ENCODE data around the gene PSTPIP1.
A peak's percentile ranks its signal among the peaks of the same experiment; 100 is the strongest.

The PSTPIP1 gene

DNA sequence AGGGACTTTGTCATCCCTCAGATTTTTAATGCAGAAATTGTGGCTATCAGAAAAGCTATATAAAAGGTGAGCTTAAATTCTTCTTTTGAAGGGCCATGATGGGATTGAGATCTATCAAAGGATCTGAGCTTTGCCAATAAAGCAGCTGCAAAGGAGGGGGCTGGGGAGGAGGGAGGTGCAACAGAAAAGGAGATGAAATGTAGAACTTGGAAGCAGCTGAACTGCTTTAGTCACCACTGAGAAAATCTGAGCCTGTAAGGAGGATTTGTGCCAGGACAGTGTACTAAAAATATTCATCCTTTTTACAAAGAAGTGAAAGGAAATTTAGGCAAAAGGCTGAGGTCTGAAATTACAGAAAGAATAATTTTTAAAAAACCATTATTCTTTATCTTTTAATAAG lies 65.6 kb downstream of the PSTPIP1 start:
- Histone ChIP-seq H3K36me3 (ENCODE audit: insufficient read depth, low read length) (peaks cover under 1% of the 10 kb centered on the region; the same call in 1 of the 2 replicates), H4K20me1 (ENCODE audit: insufficient read depth, low read length, poor library complexity, severe bottlenecking) (peaks cover 36% of the 10 kb centered on the region), H3K79me2 (ENCODE audit: insufficient read depth, low read length) (peaks cover 57% of the 10 kb centered on the region), H3K4me1 (ENCODE audit: insufficient read depth, low read length, poor library complexity, severe bottlenecking) (peaks cover 25% of the 10 kb centered on the region), H2AFZ (ENCODE audit: low read length) (no peak overlapping the region), H3K27me3 (ENCODE audit: insufficient read depth, low read length, poor library complexity, severe bottlenecking) (no peaks in the 10 kb centered on the region), H3K4me3 (ENCODE audit: low read length, poor library complexity, severe bottlenecking) (no peak overlapping the region), H3K9ac (ENCODE audit: low read depth, low read length, poor library complexity, severe bottlenecking) (no peak overlapping the region), H3K9me3 (ENCODE audit: insufficient read depth, low read depth, low read length) (no peaks in the 10 kb centered on the region), H3F3A (ENCODE audit: low read depth) (no peaks in the 10 kb centered on the region), H3K4me2 (ENCODE audit: low read depth, low read length, poor library complexity, severe bottlenecking) (peak overlapping the region; percentile 3), H3K9me2 (replicated peaks; ENCODE audit: low read depth, low read length) (no peaks in the 10 kb centered on the region)
- TF ChIP-seq, protein P1, sequence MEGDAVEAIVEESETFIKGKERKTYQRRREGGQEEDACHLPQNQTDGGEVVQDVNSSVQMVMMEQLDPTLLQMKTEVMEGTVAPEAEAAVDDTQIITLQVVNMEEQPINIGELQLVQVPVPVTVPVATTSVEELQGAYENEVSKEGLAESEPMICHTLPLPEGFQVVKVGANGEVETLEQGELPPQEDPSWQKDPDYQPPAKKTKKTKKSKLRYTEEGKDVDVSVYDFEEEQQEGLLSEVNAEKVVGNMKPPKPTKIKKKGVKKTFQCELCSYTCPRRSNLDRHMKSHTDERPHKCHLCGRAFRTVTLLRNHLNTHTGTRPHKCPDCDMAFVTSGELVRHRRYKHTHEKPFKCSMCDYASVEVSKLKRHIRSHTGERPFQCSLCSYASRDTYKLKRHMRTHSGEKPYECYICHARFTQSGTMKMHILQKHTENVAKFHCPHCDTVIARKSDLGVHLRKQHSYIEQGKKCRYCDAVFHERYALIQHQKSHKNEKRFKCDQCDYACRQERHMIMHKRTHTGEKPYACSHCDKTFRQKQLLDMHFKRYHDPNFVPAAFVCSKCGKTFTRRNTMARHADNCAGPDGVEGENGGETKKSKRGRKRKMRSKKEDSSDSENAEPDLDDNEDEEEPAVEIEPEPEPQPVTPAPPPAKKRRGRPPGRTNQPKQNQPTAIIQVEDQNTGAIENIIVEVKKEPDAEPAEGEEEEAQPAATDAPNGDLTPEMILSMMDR (conservative IDR thresholded peaks at IDR 0.05; ENCODE audit: low read length), result no peak
- TF ChIP-seq EZH2phosphoT487 (IDR thresholded peaks at IDR 0.05; ENCODE audit: borderline replicate concordance), result no peak

DNA sequence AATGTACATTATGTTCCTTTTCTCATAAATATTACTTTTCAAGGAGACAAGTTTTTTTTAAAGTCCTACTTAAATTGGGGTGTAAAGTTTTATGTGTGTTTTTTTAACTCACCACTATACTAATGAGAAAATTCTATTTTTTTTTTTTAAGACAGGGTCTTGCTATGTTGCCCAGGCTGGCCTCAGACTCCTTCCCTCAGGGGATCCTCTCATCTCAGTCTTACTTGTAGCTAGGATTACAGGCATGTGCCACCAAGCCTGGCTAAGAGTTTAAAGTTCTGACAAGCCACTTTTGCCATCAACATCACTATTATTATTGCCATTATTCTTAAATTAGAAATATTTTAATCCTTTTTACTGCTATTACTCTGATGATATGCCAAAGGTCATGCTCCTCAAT lies 68.3 kb downstream of the PSTPIP1 start:
- Histone ChIP-seq H3K9ac (ENCODE audit: low read depth, low read length, poor library complexity, severe bottlenecking) (no peak overlapping the region), H3F3A (ENCODE audit: low read depth) (no peaks in the 10 kb centered on the region), H4K20me1 (ENCODE audit: insufficient read depth, low read length, poor library complexity, severe bottlenecking) (peaks cover 58% of the 10 kb centered on the region), H3K4me1 (ENCODE audit: insufficient read depth, low read length, poor library complexity, severe bottlenecking) (peaks cover 41% of the 10 kb centered on the region), H3K4me3 (ENCODE audit: low read length, poor library complexity, severe bottlenecking) (no peak overlapping the region), H3K9me2 (replicated peaks; ENCODE audit: low read depth, low read length) (no peaks in the 10 kb centered on the region), H3K27me3 (ENCODE audit: insufficient read depth, low read length, poor library complexity, severe bottlenecking) (no peaks in the 10 kb centered on the region), H3K36me3 (ENCODE audit: insufficient read depth, low read length) (no peaks in the 10 kb centered on the region), H2AFZ (ENCODE audit: low read length) (no peak overlapping the region), H3K9me3 (ENCODE audit: insufficient read depth, low read depth, low read length) (no peaks in the 10 kb centered on the region), H3K4me2 (ENCODE audit: low read depth, low read length, poor library complexity, severe bottlenecking) (no peak overlapping the region), H3K79me2 (ENCODE audit: insufficient read depth, low read length) (peaks cover 84% of the 10 kb centered on the region)
- TF ChIP-seq, protein P1 (conservative IDR thresholded peaks at IDR 0.05; ENCODE audit: low read length), result no peak
- TF ChIP-seq EZH2phosphoT487 (IDR thresholded peaks at IDR 0.05; ENCODE audit: borderline replicate concordance), result no peak

DNA sequence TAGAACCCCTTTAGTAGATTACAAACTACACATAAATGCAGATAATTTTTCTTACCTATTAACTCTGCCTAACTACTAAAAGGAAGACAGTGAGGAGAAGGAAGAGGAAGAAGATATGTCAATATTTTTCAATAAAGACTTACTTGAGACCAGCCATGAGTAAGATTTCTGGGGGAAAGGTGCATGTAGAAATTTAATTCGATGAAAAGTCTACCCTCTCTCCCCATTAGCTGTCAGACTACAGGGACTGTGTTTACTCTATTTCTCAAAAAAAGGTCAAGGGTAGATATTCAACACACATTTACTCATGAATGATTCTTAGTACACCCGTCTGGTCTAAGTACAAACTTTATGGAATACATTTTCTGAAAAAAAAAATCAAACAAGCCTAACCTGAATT lies 69.1 kb downstream of the PSTPIP1 start:
- peak overlapping the region; percentile 14 for H3K4me2 ChIP-seq (ENCODE audit: low read depth, low read length, poor library complexity, severe bottlenecking)
- H4K20me1 ChIP-seq (ENCODE audit: insufficient read depth, low read length, poor library complexity, severe bottlenecking), result peaks cover 66% of the 10 kb centered on the region

More for the DNA sequence above, 69.1 kb downstream of the PSTPIP1 start:
- H3K4me3 ChIP-seq (ENCODE audit: low read length, poor library complexity, severe bottlenecking), result no peak overlapping the region
- H3K9ac ChIP-seq (ENCODE audit: low read depth, low read length, poor library complexity, severe bottlenecking), result no peak overlapping the region
- no peak overlapping the region for H2AFZ ChIP-seq (ENCODE audit: low read length)
- no peaks in the 10 kb centered on the region for H3K9me3 ChIP-seq (ENCODE audit: insufficient read depth, low read depth, low read length)
- H3K27me3 ChIP-seq (ENCODE audit: insufficient read depth, low read length, poor library complexity, severe bottlenecking), result no peaks in the 10 kb centered on the region
- H3K9me2 ChIP-seq (replicated peaks; ENCODE audit: low read depth, low read length), result no peaks in the 10 kb centered on the region
- no peaks in the 10 kb centered on the region for H3K36me3 ChIP-seq (ENCODE audit: insufficient read depth, low read length)
- peaks cover 87% of the 10 kb centered on the region for H3K79me2 ChIP-seq (ENCODE audit: insufficient read depth, low read length)
- H3F3A ChIP-seq (ENCODE audit: low read depth), result no peaks in the 10 kb centered on the region
- peaks cover 48% of the 10 kb centered on the region for H3K4me1 ChIP-seq (ENCODE audit: insufficient read depth, low read length, poor library complexity, severe bottlenecking)
- no peak for TF ChIP-seq EZH2phosphoT487 (IDR thresholded peaks at IDR 0.05; ENCODE audit: borderline replicate concordance)
- TF ChIP-seq, protein P1 (conservative IDR thresholded peaks at IDR 0.05; ENCODE audit: low read length), result no peak
